Karpas-422 (cell line): ENCODE measurements around the gene TCF7L1. TPM values are rescaled to one million over a fixed set of nuclear protein-coding genes. Genes with fewer than 3 reads are reported as not detected.
A peak's percentile ranks its signal among the peaks of the same experiment; 100 is the strongest.

Source experiments
- DNase-seq: peaks from one replicate; pipeline ENCODE4 v3.0.0-alpha.2; 2015
- H2AFZ ChIP-seq: fragments of 200-600 bp; sonication (generic); 2 replicates; pipeline ENCODE4 v1.6.1; 2014; ENCODE audit warnings: antibody characterized with exemption, low read length, mixed read lengths
- H3K27ac ChIP-seq: fragments of 200-600 bp; sonication (generic); 2 replicates; pipeline ENCODE4 v1.5.1; 2014; ENCODE audit warnings: mild to moderate bottlenecking, low read length, moderate library complexity
- H3K27me3 ChIP-seq: fragments of 200-600 bp; sonication (generic); 2 replicates; pipeline ENCODE4 v1.6.1; 2014; ENCODE audit warnings: low read length, mixed read lengths
- H3K36me3 ChIP-seq: fragments of 200-600 bp; sonication (generic); 2 replicates; pipeline ENCODE4 v1.6.1; 2014; ENCODE audit warnings: low read length, mixed read lengths; ENCODE audit not compliant: insufficient read depth
- H3K4me1 ChIP-seq: fragments of 200-600 bp; sonication (generic); 2 replicates; pipeline ENCODE4 v1.6.1; 2014; ENCODE audit warnings: mild to moderate bottlenecking, low read length, mixed read lengths
- H3K4me2 ChIP-seq: fragments of 200-600 bp; sonication (generic); 2 replicates; pipeline ENCODE4 v1.6.1; 2014; ENCODE audit warnings: low read length, low read depth, mild to moderate bottlenecking; ENCODE audit not compliant: poor library complexity, severe bottlenecking
- H3K4me3 ChIP-seq: fragments of 200-600 bp; sonication (generic); 2 replicates; pipeline ENCODE4 v1.5.1; 2014; ENCODE audit warnings: mild to moderate bottlenecking, antibody characterized with exemption, low read length, mixed read lengths
- H3K79me2 ChIP-seq: fragments of 200-600 bp; sonication (generic); 2 replicates; pipeline ENCODE4 v1.6.1; 2014; ENCODE audit warnings: mild to moderate bottlenecking, low read length, mixed read lengths
- H3K9ac ChIP-seq: fragments of 200-600 bp; sonication (generic); 2 replicates; pipeline ENCODE4 v1.6.0; 2014; ENCODE audit warnings: low read length
- H3K9me2 ChIP-seq: fragments of 200-600 bp; sonication (generic), shearing (Covaris generic); replicated peaks from 2 replicates; pipeline ENCODE4 v1.6.0; 2014; ENCODE audit warnings: mild to moderate bottlenecking, low read length, moderate library complexity; ENCODE audit not compliant: insufficient read depth
- H3K9me3 ChIP-seq: fragments of 300-700, 200-600 bp; sonication (generic); 2 replicates; pipeline ENCODE4 v1.6.1; 2014; ENCODE audit warnings: low read length, mixed read lengths
- H4K20me1 ChIP-seq: fragments of 200-600 bp; sonication (generic); 2 replicates; pipeline ENCODE4 v1.6.1; 2014; ENCODE audit warnings: mild to moderate bottlenecking, antibody characterized with exemption, low read length, low read depth; ENCODE audit not compliant: insufficient read depth
- total RNA-seq: library from RNA; depleted of rRNA; stranded (reverse); fragments of >200 nt; shearing (Covaris generic); gene quantifications from 2 replicates; pipeline ENCODE4 v1.2.3, GENCODE V29; 2014; ENCODE audit warnings: low replicate concordance

TCF7L1 gene
- total RNA-seq, 1 experiment from 2014 or later, result not detected

DNA sequence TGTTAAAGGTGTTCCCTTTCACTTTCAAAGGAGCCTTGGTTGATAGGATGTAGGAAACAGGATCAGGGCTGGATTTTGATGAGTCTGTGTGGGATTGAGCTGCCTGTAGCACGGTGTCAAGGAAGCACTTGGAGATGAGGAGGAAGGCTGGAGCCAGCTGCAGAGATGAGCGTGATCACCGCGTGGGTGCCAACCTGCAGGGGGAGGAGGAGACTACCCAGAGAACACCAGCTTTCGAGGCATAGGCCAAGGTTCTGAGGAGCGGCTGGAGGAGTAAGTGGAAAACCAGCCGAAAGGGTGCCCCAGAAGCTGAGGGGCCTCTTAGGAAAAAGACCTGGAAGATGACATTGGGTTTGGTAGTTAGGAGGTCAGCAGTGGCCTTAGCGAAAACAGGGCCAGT is 130.4 kb downstream of the TCF7L1 start:
- Histone ChIP-seq H3K4me1 (no peaks in the 10 kb centered on the region), H3K9ac (no peak overlapping the region), H4K20me1 (no peaks in the 10 kb centered on the region), H3K4me3 (no peak overlapping the region), H3K36me3 (no peaks in the 10 kb centered on the region), H3K27me3 (no peaks in the 10 kb centered on the region), H2AFZ (no peak overlapping the region), H3K9me3 (no peaks in the 10 kb centered on the region), H3K9me2 (no peaks in the 10 kb centered on the region), H3K79me2 (no peaks in the 10 kb centered on the region), H3K27ac (no peak overlapping the region), H3K4me2 (no peak overlapping the region)
- DNase-seq, result no peak

- no peaks in the 10 kb centered on the region for H3K79me2 ChIP-seq
- H3K9ac ChIP-seq, result no peak overlapping the region
- H3K9me3 ChIP-seq, result no peaks in the 10 kb centered on the region
- no peak overlapping the region for H3K27ac ChIP-seq
- DNase-seq, result no peak
- no peaks in the 10 kb centered on the region for H3K4me1 ChIP-seq
- H3K36me3 ChIP-seq, result no peaks in the 10 kb centered on the region
- no peak overlapping the region for H3K4me2 ChIP-seq
- H4K20me1 ChIP-seq, result no peaks in the 10 kb centered on the region
- H2AFZ ChIP-seq, result no peak overlapping the region
- H3K27me3 ChIP-seq, result no peaks in the 10 kb centered on the region
- H3K4me3 ChIP-seq, result no peak overlapping the region
- no peaks in the 10 kb centered on the region for H3K9me2 ChIP-seq
Observed at GRCh38 chr2:85264471-85264870, 131.3 kb downstream of the TCF7L1 start.

DNA sequence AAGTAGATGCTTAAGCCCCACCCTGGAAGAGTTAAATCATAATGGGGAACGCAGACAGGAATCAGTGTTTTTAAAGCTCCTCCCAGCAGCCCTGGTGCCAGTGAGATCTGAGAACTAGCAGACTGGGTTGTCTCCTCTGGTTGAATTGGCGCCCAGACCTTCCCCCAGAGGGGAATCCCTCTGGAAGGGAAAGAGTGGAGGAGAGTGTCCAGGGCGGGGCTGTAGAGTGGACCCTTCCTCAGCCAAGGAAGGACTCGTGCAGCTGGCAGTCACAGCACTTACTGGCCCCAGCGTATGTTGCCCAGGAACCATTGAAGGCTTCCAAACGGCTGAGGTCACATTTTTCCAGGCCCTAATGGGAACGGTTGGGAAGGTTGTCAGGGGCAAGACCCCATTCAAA is 132.1 kb downstream of the TCF7L1 start:
- H3K36me3 ChIP-seq, result no peaks in the 10 kb centered on the region
- H2AFZ ChIP-seq, result no peak overlapping the region
- no peaks in the 10 kb centered on the region for H3K9me2 ChIP-seq
- no peaks in the 10 kb centered on the region for H3K9me3 ChIP-seq
- no peaks in the 10 kb centered on the region for H3K4me1 ChIP-seq
- no peaks in the 10 kb centered on the region for H4K20me1 ChIP-seq
- DNase-seq, result no peak
- H3K27me3 ChIP-seq, result no peaks in the 10 kb centered on the region
- no peak overlapping the region for H3K27ac ChIP-seq
- no peak overlapping the region for H3K9ac ChIP-seq
- H3K4me2 ChIP-seq, result no peak overlapping the region
- H3K79me2 ChIP-seq, result no peaks in the 10 kb centered on the region
- H3K4me3 ChIP-seq, result no peak overlapping the region

- Histone ChIP-seq H3K27ac (no peak overlapping the region), H4K20me1 (no peaks in the 10 kb centered on the region), H3K4me2 (no peak overlapping the region), H3K4me3 (no peak overlapping the region), H3K79me2 (no peaks in the 10 kb centered on the region), H3K9ac (no peak overlapping the region), H3K4me1 (no peaks in the 10 kb centered on the region), H3K9me2 (no peaks in the 10 kb centered on the region), H3K27me3 (no peaks in the 10 kb centered on the region), H3K9me3 (no peaks in the 10 kb centered on the region), H3K36me3 (no peaks in the 10 kb centered on the region), H2AFZ (no peak overlapping the region)
- DNase-seq, result peak; percentile 92
Observed at GRCh38 chr2:85266146-85267041, 133.2 kb downstream of the TCF7L1 start.

DNA sequence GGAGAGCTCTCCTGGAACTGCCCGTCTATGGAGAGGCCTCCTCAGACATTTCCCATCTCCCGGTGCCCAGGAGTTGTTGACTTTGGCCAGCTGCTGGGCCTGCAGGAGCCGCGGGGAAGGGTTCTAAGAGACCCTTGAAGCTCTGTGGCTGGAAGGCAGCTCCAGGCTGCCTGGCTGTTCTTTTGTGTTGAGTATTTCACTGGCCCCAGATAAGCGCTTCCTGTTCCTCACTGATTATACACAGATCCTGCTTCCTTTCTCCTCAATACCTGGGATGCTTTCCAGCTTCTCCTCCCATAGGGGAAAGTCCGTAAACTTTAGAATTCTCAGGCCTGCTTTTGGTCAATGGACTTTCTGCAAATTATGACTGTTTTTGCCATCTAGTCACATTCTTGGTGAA is 136.8 kb downstream of the TCF7L1 start:
- no peak for DNase-seq
- Histone ChIP-seq H3K27ac (no peak overlapping the region), H4K20me1 (no peaks in the 10 kb centered on the region), H3K4me3 (no peak overlapping the region), H2AFZ (no peak overlapping the region), H3K9me3 (no peaks in the 10 kb centered on the region), H3K4me2 (no peak overlapping the region), H3K36me3 (no peaks in the 10 kb centered on the region), H3K27me3 (no peaks in the 10 kb centered on the region), H3K9me2 (no peaks in the 10 kb centered on the region), H3K4me1 (no peaks in the 10 kb centered on the region), H3K79me2 (no peaks in the 10 kb centered on the region), H3K9ac (no peak overlapping the region)

DNA sequence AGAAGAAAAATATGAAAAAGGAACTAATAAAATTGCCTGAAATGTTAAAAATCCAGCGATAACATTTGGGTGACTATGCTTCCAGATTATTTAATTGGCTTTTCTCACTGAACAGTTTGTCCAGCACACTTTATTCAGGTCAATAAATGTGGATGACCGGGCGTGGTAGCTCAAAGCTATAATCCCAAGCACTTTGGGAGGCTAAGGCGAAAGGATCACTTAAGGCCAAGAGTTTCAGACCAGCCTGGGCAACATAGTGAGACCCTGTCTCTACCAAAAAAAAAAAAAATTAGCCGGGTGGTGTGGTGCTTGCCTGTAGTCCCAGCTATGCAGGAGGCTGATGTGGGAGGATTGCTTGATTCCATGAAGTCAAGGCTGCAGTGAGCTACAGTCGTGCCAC is 139.2 kb downstream of the TCF7L1 start:
- DNase-seq, result no peak
- H3K27ac ChIP-seq, result no peak overlapping the region
- no peaks in the 10 kb centered on the region for H3K4me1 ChIP-seq
- no peaks in the 10 kb centered on the region for H3K9me3 ChIP-seq
- no peaks in the 10 kb centered on the region for H3K27me3 ChIP-seq
- no peaks in the 10 kb centered on the region for H3K9me2 ChIP-seq
- H3K36me3 ChIP-seq, result no peaks in the 10 kb centered on the region
- H4K20me1 ChIP-seq, result no peaks in the 10 kb centered on the region
- H2AFZ ChIP-seq, result no peak overlapping the region
- no peak overlapping the region for H3K9ac ChIP-seq
- no peaks in the 10 kb centered on the region for H3K79me2 ChIP-seq
- H3K4me2 ChIP-seq, result no peak overlapping the region
- no peak overlapping the region for H3K4me3 ChIP-seq

DNA sequence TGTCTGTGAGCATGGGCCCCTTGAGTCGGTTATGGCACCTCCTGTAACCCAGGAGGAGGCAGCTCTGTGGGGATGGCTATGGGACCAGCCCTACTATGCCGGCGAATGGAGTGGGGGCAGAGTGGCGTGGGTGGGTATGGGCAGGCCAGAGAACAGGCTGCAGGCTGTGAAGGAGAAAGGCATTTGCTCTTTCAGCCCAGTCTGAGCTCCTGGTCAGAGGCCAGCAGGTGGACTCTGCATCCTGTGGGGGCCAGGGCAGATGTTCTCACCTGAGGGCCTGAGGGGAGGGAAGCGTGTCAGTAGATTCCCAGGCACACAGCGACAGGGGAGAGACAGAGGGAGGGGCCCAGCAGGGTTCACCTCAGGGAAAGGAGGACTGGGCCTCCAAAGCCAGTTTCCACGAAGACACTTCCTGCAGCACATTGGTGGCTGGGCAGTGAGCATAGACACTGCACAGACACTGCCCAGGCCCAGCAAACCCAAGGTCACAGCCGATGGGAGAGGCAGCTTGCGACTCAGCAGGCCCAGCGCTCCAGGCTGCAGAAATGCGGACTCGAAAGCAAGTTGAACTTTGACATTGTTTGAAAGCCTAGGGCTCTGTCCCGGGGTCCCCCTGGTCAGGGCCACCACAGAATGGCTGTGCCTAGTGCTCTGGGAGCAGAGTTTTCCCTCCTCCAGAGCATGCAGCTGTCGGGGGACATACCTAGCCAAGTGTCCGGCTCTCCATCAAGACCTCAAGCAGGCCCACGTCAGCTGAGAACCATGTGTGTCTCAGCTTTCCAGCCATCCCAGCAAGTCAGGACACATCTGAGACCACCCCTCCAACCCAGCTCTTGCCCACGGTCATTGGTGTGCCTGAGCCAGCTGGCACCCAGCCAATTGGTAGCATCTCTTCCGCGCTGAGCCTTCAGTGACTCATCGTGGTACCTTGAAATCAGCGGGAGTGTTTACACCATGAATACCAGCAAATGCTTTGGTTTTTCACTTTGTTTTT is 140.8 kb downstream of the TCF7L1 start:
- no peak for DNase-seq
- no peak overlapping the region for H3K4me2 ChIP-seq
- H3K9ac ChIP-seq, result no peak overlapping the region

DNA sequence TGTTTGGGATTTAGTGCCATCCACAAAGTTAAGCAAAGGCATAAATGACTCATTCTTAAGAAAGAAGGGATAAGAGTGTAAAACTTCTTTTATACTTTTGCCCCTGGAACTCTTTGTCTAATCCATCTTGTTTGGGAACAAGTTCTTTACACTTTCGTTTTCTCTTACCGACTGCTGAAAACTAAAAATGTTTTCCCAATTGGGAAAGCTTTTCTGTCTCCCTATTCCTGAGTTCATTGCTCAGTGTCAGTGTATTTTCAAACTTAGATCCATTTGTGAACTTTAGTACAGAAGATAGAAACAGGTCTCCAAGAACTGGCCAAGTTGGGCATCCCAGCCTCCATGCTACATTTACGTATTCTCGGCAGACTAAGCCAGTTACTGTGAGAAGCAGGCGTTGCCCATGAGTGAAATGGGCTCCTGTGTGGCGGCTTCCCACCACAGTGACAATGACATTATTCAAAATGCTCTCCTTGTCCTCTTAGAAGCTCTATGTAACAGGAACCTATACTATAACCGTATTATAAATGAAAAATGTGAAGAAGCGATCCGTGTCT is 142.9 kb downstream of the TCF7L1 start:
- Histone ChIP-seq H3K9me2 (no peaks in the 10 kb centered on the region), H3K79me2 (no peaks in the 10 kb centered on the region), H3K4me1 (peaks cover 7% of the 10 kb centered on the region), H3K9ac (no peak overlapping the region), H3K27me3 (no peaks in the 10 kb centered on the region), H4K20me1 (no peaks in the 10 kb centered on the region), H3K27ac (no peak overlapping the region), H3K4me2 (no peak overlapping the region), H3K4me3 (no peak overlapping the region), H3K9me3 (no peaks in the 10 kb centered on the region), H2AFZ (no peak overlapping the region), H3K36me3 (no peaks in the 10 kb centered on the region)
- DNase-seq, result no peak

More for the DNA sequence above, 140.8 kb downstream of the TCF7L1 start:
- Histone ChIP-seq H4K20me1 (no peaks in the 10 kb centered on the region), H2AFZ (no peak overlapping the region), H3K36me3 (no peaks in the 10 kb centered on the region), H3K9me2 (no peaks in the 10 kb centered on the region), H3K4me3 (no peak overlapping the region), H3K79me2 (no peaks in the 10 kb centered on the region), H3K27me3 (no peaks in the 10 kb centered on the region), H3K27ac (no peak overlapping the region), H3K4me1 (peaks cover 7% of the 10 kb centered on the region), H3K9me3 (no peaks in the 10 kb centered on the region)
